ENCODE results near the gene AS3MT.
"Not testable (repeated sequence)": the region's sequence is repeated elsewhere in the genome, so short reads cannot be mapped to it uniquely, and the experiment has no call there.

The AS3MT gene

GRCh38 chr10:102917962-102918816, 48.9 kb downstream of the AS3MT start, which contains the start of gene CNNM2:
CNNM2 (plus strand) TSS chr10:102918294; CDS start chr10:102918481, 187 bp downstream.
- peak within 1 kb of the TSS in 4 of 5 donors; percentile 63 to 75 (median 66) for H3K9ac ChIP-seq (ENCODE audit: low read length in 5 of 5)
- H3K36me3 ChIP-seq (ENCODE audit: control insufficient read depth in 5 of 5, insufficient read depth in 5 of 5, low read length in 5 of 5): no peaks in the 10 kb centered on the region
- peaks cover 0 to 3% (median 0%) of the 10 kb centered on the region in 5 donors for H3K27me3 ChIP-seq (ENCODE audit: control insufficient read depth in 5 of 5, insufficient read depth in 4 of 5, low read length in 5 of 5)
- peak within 1 kb of the TSS; percentile 69 to 99 (median 97) for H3K4me3 ChIP-seq (ENCODE audit: low read depth in 1 of 5, low read length in 5 of 5)
- H3K4me1 ChIP-seq (ENCODE audit: control insufficient read depth in 5 of 5, insufficient read depth in 5 of 5, low read length in 5 of 5): peaks cover 10 to 40% (median 33%) of the 10 kb centered on the region in 5 donors
- peak within 1 kb of the TSS; percentile 69 for H3K27ac ChIP-seq (ENCODE audit: low read depth, low read length)
- H3K9me3 ChIP-seq (ENCODE audit: control insufficient read depth in 5 of 5, low read length in 5 of 5): no peaks in the 10 kb centered on the region

- Histone ChIP-seq H3K4me1 (ENCODE audit: control insufficient read depth in 5 of 5, insufficient read depth in 5 of 5, low read length in 5 of 5) (peaks cover 13 to 43% (median 33%) of the 10 kb centered on the region in 5 donors), H3K36me3 (ENCODE audit: control insufficient read depth in 5 of 5, insufficient read depth in 5 of 5, low read length in 5 of 5) (no peaks in the 10 kb centered on the region), H3K9me3 (ENCODE audit: control insufficient read depth in 5 of 5, low read length in 5 of 5) (no peaks in the 10 kb centered on the region), H3K27me3 (ENCODE audit: control insufficient read depth in 5 of 5, insufficient read depth in 4 of 5, low read length in 5 of 5) (peaks cover 0 to 3% (median 0%) of the 10 kb centered on the region in 5 donors), H3K27ac (ENCODE audit: low read depth, low read length) (peak overlapping the region; percentile 37), H3K4me3 (ENCODE audit: low read depth in 1 of 5, low read length in 5 of 5) (peak overlapping the region; percentile 69 to 99 (median 97)), H3K9ac (ENCODE audit: low read length in 5 of 5) (peak overlapping the region in 4 of 5 donors; percentile 48 to 75 (median 66))
Observed at GRCh38 chr10:102918817-102919245, 49.6 kb downstream of the AS3MT start.

DNA sequence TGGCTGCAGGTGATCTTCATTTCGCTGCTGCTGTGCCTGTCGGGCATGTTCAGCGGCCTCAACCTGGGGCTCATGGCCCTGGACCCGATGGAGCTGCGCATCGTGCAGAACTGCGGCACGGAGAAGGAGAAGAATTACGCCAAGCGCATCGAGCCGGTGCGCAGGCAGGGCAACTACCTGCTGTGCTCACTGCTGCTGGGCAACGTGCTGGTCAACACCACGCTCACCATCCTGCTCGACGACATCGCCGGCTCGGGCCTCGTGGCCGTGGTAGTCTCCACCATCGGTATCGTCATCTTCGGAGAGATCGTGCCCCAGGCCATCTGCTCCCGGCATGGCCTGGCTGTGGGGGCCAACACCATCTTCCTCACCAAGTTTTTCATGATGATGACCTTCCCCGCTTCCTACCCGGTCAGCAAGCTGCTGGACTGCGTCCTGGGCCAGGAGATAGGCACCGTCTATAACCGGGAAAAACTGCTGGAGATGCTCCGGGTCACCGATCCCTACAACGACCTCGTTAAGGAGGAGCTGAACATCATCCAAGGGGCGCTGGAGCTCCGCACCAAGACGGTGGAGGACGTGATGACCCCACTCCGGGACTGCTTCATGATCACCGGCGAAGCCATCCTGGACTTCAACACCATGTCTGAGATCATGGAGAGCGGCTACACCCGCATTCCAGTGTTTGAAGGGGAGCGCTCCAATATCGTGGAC, 50.1 kb downstream of the AS3MT start:
- Histone ChIP-seq H3K4me1 (ENCODE audit: control insufficient read depth in 5 of 5, insufficient read depth in 5 of 5, low read length in 5 of 5) (peaks cover 13 to 43% (median 33%) of the 10 kb centered on the region in 5 donors), H3K36me3 (ENCODE audit: control insufficient read depth in 5 of 5, insufficient read depth in 5 of 5, low read length in 5 of 5) (no peaks in the 10 kb centered on the region), H3K27ac (ENCODE audit: low read depth, low read length) (no peak overlapping the region), H3K9ac (ENCODE audit: low read length in 5 of 5) (peak overlapping the region in 3 of 5 donors; percentile 16 to 70 (median 65)), H3K27me3 (ENCODE audit: control insufficient read depth in 5 of 5, insufficient read depth in 4 of 5, low read length in 5 of 5) (peaks cover 0 to 3% (median 0%) of the 10 kb centered on the region in 5 donors), H3K4me3 (ENCODE audit: low read depth in 1 of 5, low read length in 5 of 5) (peak overlapping the region; percentile 69 to 99 (median 97)), H3K9me3 (ENCODE audit: control insufficient read depth in 5 of 5, low read length in 5 of 5) (no peaks in the 10 kb centered on the region)

- H3K9ac ChIP-seq (ENCODE audit: low read length in 5 of 5): peak overlapping the region in 1 of 5 donors; percentile 10
- no peak overlapping the region for H3K27ac ChIP-seq (ENCODE audit: low read depth, low read length)
- H3K27me3 ChIP-seq (ENCODE audit: control insufficient read depth in 5 of 5, insufficient read depth in 4 of 5, low read length in 5 of 5): peaks cover 0 to 3% (median 0%) of the 10 kb centered on the region in 5 donors
- H3K4me3 ChIP-seq (ENCODE audit: low read depth in 1 of 5, low read length in 5 of 5): peak overlapping the region; percentile 50 to 99 (median 97)
- H3K4me1 ChIP-seq (ENCODE audit: control insufficient read depth in 5 of 5, insufficient read depth in 5 of 5, low read length in 5 of 5): peaks cover 13 to 43% (median 33%) of the 10 kb centered on the region in 5 donors
- no peaks in the 10 kb centered on the region for H3K9me3 ChIP-seq (ENCODE audit: control insufficient read depth in 5 of 5, low read length in 5 of 5)
- no peaks in the 10 kb centered on the region for H3K36me3 ChIP-seq (ENCODE audit: control insufficient read depth in 5 of 5, insufficient read depth in 5 of 5, low read length in 5 of 5)
Observed at GRCh38 chr10:102919992-102920739, 50.9 kb downstream of the AS3MT start.

DNA sequence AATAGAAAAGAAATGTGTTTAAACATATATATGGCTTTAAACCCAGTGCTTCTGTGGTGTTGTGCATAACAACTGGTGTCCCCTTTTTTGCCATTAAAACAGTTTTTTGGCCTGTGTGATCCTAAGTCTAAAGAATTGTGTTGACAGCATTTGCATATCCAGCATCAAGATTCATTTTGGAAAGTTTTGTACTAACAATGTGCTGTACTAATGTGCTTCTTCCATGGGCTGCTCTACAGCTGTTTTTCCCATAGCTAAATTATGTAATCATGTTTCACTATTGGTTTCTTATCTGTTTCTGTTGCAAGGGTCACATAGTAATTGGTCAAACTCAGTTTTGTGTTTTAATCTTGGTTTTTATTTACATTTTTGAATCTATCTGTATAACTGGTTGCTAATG, 54.3 kb downstream of the AS3MT start:
- Histone ChIP-seq H3K4me1 (ENCODE audit: control insufficient read depth in 5 of 5, insufficient read depth in 5 of 5, low read length in 5 of 5) (peaks cover 10 to 33% (median 26%) of the 10 kb centered on the region in 5 donors), H3K27me3 (ENCODE audit: control insufficient read depth in 5 of 5, insufficient read depth in 4 of 5, low read length in 5 of 5) (no peaks in the 10 kb centered on the region), H3K9ac (ENCODE audit: low read length in 5 of 5) (no peak overlapping the region), H3K27ac (ENCODE audit: low read depth, low read length) (no peak overlapping the region), H3K4me3 (ENCODE audit: low read depth in 1 of 5, low read length in 5 of 5) (no peak overlapping the region), H3K9me3 (ENCODE audit: control insufficient read depth in 5 of 5, low read length in 5 of 5) (no peaks in the 10 kb centered on the region), H3K36me3 (ENCODE audit: control insufficient read depth in 5 of 5, insufficient read depth in 5 of 5, low read length in 5 of 5) (no peaks in the 10 kb centered on the region)

- no peaks in the 10 kb centered on the region for H3K9me3 ChIP-seq (ENCODE audit: control insufficient read depth in 5 of 5, low read length in 5 of 5)
- H3K9ac ChIP-seq (ENCODE audit: low read length in 5 of 5): no peak overlapping the region
- H3K36me3 ChIP-seq (ENCODE audit: control insufficient read depth in 5 of 5, insufficient read depth in 5 of 5, low read length in 5 of 5): no peaks in the 10 kb centered on the region
- H3K4me3 ChIP-seq (ENCODE audit: low read depth in 1 of 5, low read length in 5 of 5): no peak overlapping the region
- no peaks in the 10 kb centered on the region for H3K27me3 ChIP-seq (ENCODE audit: control insufficient read depth in 5 of 5, insufficient read depth in 4 of 5, low read length in 5 of 5)
- H3K4me1 ChIP-seq (ENCODE audit: control insufficient read depth in 5 of 5, insufficient read depth in 5 of 5, low read length in 5 of 5): peaks cover 0 to 4% (median 3%) of the 10 kb centered on the region in 5 donors
- H3K27ac ChIP-seq (ENCODE audit: low read depth, low read length): no peak overlapping the region
Observed at GRCh38 chr10:102926842-102927241, 57.6 kb downstream of the AS3MT start.

- no peak overlapping the region for H3K4me3 ChIP-seq (ENCODE audit: low read depth in 1 of 5, low read length in 5 of 5)
- H3K4me1 ChIP-seq (ENCODE audit: control insufficient read depth in 5 of 5, insufficient read depth in 5 of 5, low read length in 5 of 5): peaks cover 0 to 4% (median 3%) of the 10 kb centered on the region in 5 donors
- H3K27ac ChIP-seq (ENCODE audit: low read depth, low read length): no peak overlapping the region
- H3K9me3 ChIP-seq (ENCODE audit: control insufficient read depth in 5 of 5, low read length in 5 of 5): no peaks in the 10 kb centered on the region
- H3K27me3 ChIP-seq (ENCODE audit: control insufficient read depth in 5 of 5, insufficient read depth in 4 of 5, low read length in 5 of 5): no peaks in the 10 kb centered on the region
- H3K9ac ChIP-seq (ENCODE audit: low read length in 5 of 5): no peak overlapping the region
- H3K36me3 ChIP-seq (ENCODE audit: control insufficient read depth in 5 of 5, insufficient read depth in 5 of 5, low read length in 5 of 5): no peaks in the 10 kb centered on the region
Observed at GRCh38 chr10:102927311-102928010, 58.2 kb downstream of the AS3MT start.

DNA sequence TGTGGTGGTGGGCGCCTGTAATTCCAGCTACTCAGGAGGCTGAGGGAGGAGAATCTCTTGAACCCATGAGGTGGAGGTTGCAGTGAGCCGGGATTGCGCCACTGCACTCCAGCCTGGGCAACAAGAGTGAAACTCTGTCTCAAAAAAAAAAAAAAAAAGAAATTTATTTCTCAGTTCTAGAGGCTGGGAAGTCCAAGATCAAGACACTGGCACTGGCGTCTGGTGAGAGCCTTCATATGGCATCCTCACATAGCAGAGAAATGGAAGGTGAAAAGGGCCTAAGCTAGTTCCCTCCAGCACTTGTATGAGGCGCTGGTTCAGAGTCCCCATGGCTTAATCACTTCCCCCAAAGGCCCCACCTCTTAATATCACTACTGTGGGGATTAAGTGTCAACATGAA, 59.2 kb downstream of the AS3MT start:
- H3K9ac ChIP-seq (ENCODE audit: low read length in 5 of 5); H3K4me3 ChIP-seq (ENCODE audit: low read depth in 1 of 5, low read length in 5 of 5); H3K9me3 ChIP-seq (ENCODE audit: control insufficient read depth in 5 of 5, low read length in 5 of 5); H3K27ac ChIP-seq (ENCODE audit: low read depth, low read length); H3K36me3 ChIP-seq (ENCODE audit: control insufficient read depth in 5 of 5, insufficient read depth in 5 of 5, low read length in 5 of 5); H3K27me3 ChIP-seq (ENCODE audit: control insufficient read depth in 5 of 5, insufficient read depth in 4 of 5, low read length in 5 of 5); H3K4me1 ChIP-seq (ENCODE audit: control insufficient read depth in 5 of 5, insufficient read depth in 5 of 5, low read length in 5 of 5): not testable (repeated sequence)

GRCh38 chr10:102930720-102931119, 61.5 kb downstream of the AS3MT start:
- H3K9ac ChIP-seq (ENCODE audit: low read length in 5 of 5): no peak overlapping the region
- no peak overlapping the region for H3K27ac ChIP-seq (ENCODE audit: low read depth, low read length)
- no peaks in the 10 kb centered on the region for H3K4me1 ChIP-seq (ENCODE audit: control insufficient read depth in 5 of 5, insufficient read depth in 5 of 5, low read length in 5 of 5)
- H3K27me3 ChIP-seq (ENCODE audit: control insufficient read depth in 5 of 5, insufficient read depth in 4 of 5, low read length in 5 of 5): no peaks in the 10 kb centered on the region
- no peaks in the 10 kb centered on the region for H3K36me3 ChIP-seq (ENCODE audit: control insufficient read depth in 5 of 5, insufficient read depth in 5 of 5, low read length in 5 of 5)
- H3K9me3 ChIP-seq (ENCODE audit: control insufficient read depth in 5 of 5, low read length in 5 of 5): no peaks in the 10 kb centered on the region
- H3K4me3 ChIP-seq (ENCODE audit: low read depth in 1 of 5, low read length in 5 of 5): no peak overlapping the region
